Astrocyte (in vitro differentiated cells and primary cell): ENCODE results near the gene KCNQ4. TPM values are rescaled to one million over a fixed set of nuclear protein-coding genes. Genes with fewer than 3 reads are reported as not detected.

Source experiments
- DNase-seq: peaks from one replicate; pipeline ENCODE4 v3.0.0-alpha.2; 2010; ENCODE audit warnings: low read depth
- FAIRE-seq: peaks from 2 replicates; lab custom pipeline; 2011; peaks lifted over from hg19 to GRCh38; lab: Jason Lieb, UNC
- H2AFZ ChIP-seq: 2 replicates; pipeline ENCODE4 v1.6.0; 2012; ENCODE audit warnings: low read depth, low read length, inconsistent platforms
- H3K27ac ChIP-seq: 2 replicates; pipeline ENCODE4 v1.5.1; 2011; ENCODE audit warnings: low read depth, low read length, inconsistent platforms
- H3K27me3 ChIP-seq: 2 replicates; pipeline ENCODE4 v1.6.0; 2011; ENCODE audit warnings: low read length, inconsistent platforms; ENCODE audit not compliant: insufficient read depth
- H3K36me3 ChIP-seq: 2 replicates; pipeline ENCODE4 v1.5.1; 2011; ENCODE audit warnings: low read length, inconsistent platforms; ENCODE audit not compliant: insufficient read depth
- H3K4me1 ChIP-seq: 2 replicates; pipeline ENCODE4 v1.5.1; 2011; ENCODE audit warnings: low read length, inconsistent platforms; ENCODE audit not compliant: insufficient read depth
- H3K4me2 ChIP-seq: 2 replicates; pipeline ENCODE4 v1.6.0; 2012; ENCODE audit warnings: low read length, inconsistent platforms
- H3K4me3 ChIP-seq: 2 replicates; pipeline ENCODE4 v1.5.1; 2011; ENCODE audit warnings: low read depth, mild to moderate bottlenecking, low read length, inconsistent platforms; ENCODE audit not compliant: insufficient read depth
- H3K79me2 ChIP-seq: 2 replicates; pipeline ENCODE4 v1.6.0; 2012; ENCODE audit warnings: mild to moderate bottlenecking, low read length, inconsistent platforms; ENCODE audit not compliant: insufficient read depth
- H3K9ac ChIP-seq: 2 replicates; pipeline ENCODE4 v1.6.0; 2012; ENCODE audit warnings: mild to moderate bottlenecking, low read length, inconsistent platforms
- H3K9me3 ChIP-seq: 2 replicates; pipeline ENCODE4 v1.5.1; 2012; ENCODE audit warnings: low read depth, mild to moderate bottlenecking, low read length, inconsistent platforms; ENCODE audit not compliant: insufficient read depth
- H4K20me1 ChIP-seq: 2 replicates; pipeline ENCODE4 v1.6.0; 2012; ENCODE audit warnings: low read length, inconsistent platforms; ENCODE audit not compliant: insufficient read depth
- H3K27ac Mint-ChIP-seq: one replicate; pipeline ENCODE4 v1.8.0; 2021; ENCODE audit warnings: mild to moderate bottlenecking, mixed read lengths; ENCODE audit not compliant: unreplicated experiment
- H3K27me3 Mint-ChIP-seq: one replicate; pipeline ENCODE4 v1.8.0; 2021; ENCODE audit warnings: low read depth, mixed read lengths; ENCODE audit not compliant: unreplicated experiment
- H3K36me3 Mint-ChIP-seq: one replicate; pipeline ENCODE4 v1.8.0; 2021; ENCODE audit warnings: low read depth, mixed read lengths; ENCODE audit not compliant: unreplicated experiment
- H3K4me1 Mint-ChIP-seq: one replicate; pipeline ENCODE4 v1.8.0; 2021; ENCODE audit warnings: low read depth, mixed read lengths; ENCODE audit not compliant: unreplicated experiment
- H3K4me3 Mint-ChIP-seq: one replicate; pipeline ENCODE4 v1.8.0; 2021; ENCODE audit warnings: mild to moderate bottlenecking, moderate library complexity, mixed read lengths; ENCODE audit not compliant: unreplicated experiment
- H3K9me3 Mint-ChIP-seq: one replicate; pipeline ENCODE4 v1.8.0; 2021; ENCODE audit warnings: mild to moderate bottlenecking, mixed read lengths; ENCODE audit not compliant: unreplicated experiment
- CTCF ChIP-seq: IDR thresholded peaks from 2 replicates; pipeline ENCODE4 v1.5.1; 2011; ENCODE audit warnings: low read depth, mild to moderate bottlenecking, inconsistent platforms, low read length, moderate library complexity; ENCODE audit not compliant: insufficient read depth
- EZH2 ChIP-seq: IDR thresholded peaks from 2 replicates; pipeline ENCODE4 v1.6.1; 2012; ENCODE audit warnings: mild to moderate bottlenecking, low read length, inconsistent platforms; ENCODE audit not compliant: insufficient read depth
- total RNA-seq: library from RNA; stranded (reverse); gene quantifications from 2 replicates; pipeline ENCODE4 v1.2.1, GENCODE V29; 2021

KCNQ4 gene
- total RNA-seq, 1 donor from 2014 or later: 0.89 TPM

GRCh38 chr1:40768146-40768990 is 15.2 kb upstream of the KCNQ4 start:
- Mint-ChIP-seq H3K27me3 (no peaks in the 10 kb centered on the region), H3K36me3 (peaks cover 42% of the 10 kb centered on the region), H3K9me3 (no peaks in the 10 kb centered on the region), H3K27ac (no peak overlapping the region), H3K4me1 (peaks cover 12% of the 10 kb centered on the region), H3K4me3 (no peak overlapping the region)
- H3K4me3 ChIP-seq: no peak overlapping the region
- no peak overlapping the region for H3K27ac ChIP-seq
- no peaks in the 10 kb centered on the region for H3K4me1 ChIP-seq
- H3K36me3 ChIP-seq: peaks cover 35% of the 10 kb centered on the region
- no peaks in the 10 kb centered on the region for H3K79me2 ChIP-seq
- H3K9ac ChIP-seq: no peak overlapping the region
- FAIRE-seq (no peak), DNase-seq (no peak)
- no peak for TF ChIP-seq CTCF
- TF ChIP-seq EZH2: no peak
- H3K9me3 ChIP-seq: no peaks in the 10 kb centered on the region
- H3K4me2 ChIP-seq: no peak overlapping the region
- no peaks in the 10 kb centered on the region for H3K27me3 ChIP-seq
- H4K20me1 ChIP-seq: peaks cover 7% of the 10 kb centered on the region
- no peak overlapping the region for H2AFZ ChIP-seq

GRCh38 chr1:40769815-40770214 is 13.8 kb upstream of the KCNQ4 start:
- FAIRE-seq: no peak
- H3K36me3 ChIP-seq: peaks cover 35% of the 10 kb centered on the region
- peaks cover 11% of the 10 kb centered on the region for H3K4me1 Mint-ChIP-seq
- H2AFZ ChIP-seq: no peak overlapping the region
- H3K4me3 ChIP-seq: no peak overlapping the region
- H3K9ac ChIP-seq: no peak overlapping the region
- no peak for DNase-seq
- no peaks in the 10 kb centered on the region for H3K9me3 ChIP-seq
- H4K20me1 ChIP-seq: peaks cover 7% of the 10 kb centered on the region
- peaks cover 34% of the 10 kb centered on the region for H3K36me3 Mint-ChIP-seq
- no peak overlapping the region for H3K27ac ChIP-seq
- H3K79me2 ChIP-seq: no peaks in the 10 kb centered on the region
- H3K4me2 ChIP-seq: no peak overlapping the region
- no peak overlapping the region for H3K27ac Mint-ChIP-seq
- H3K4me1 ChIP-seq: no peaks in the 10 kb centered on the region
- no peak overlapping the region for H3K4me3 Mint-ChIP-seq
- no peaks in the 10 kb centered on the region for H3K9me3 Mint-ChIP-seq
- TF ChIP-seq EZH2: no peak
- no peak for TF ChIP-seq CTCF
- H3K27me3 Mint-ChIP-seq: no peaks in the 10 kb centered on the region
- H3K27me3 ChIP-seq: no peaks in the 10 kb centered on the region
